IPS-15b (cell line): ENCODE measurements around the gene WDR83.
"Not testable (repeated sequence)": the region's sequence is repeated elsewhere in the genome, so short reads cannot be mapped to it uniquely, and the experiment has no call there.

Experiments
- H3K27me3 ChIP-seq: one replicate; pipeline ENCODE4 v1.6.1; 2013; ENCODE audit warnings: low read length; ENCODE audit not compliant: control insufficient read depth, insufficient read depth
- H3K36me3 ChIP-seq: one replicate; pipeline ENCODE4 v1.6.1; 2013; ENCODE audit warnings: low read length; ENCODE audit not compliant: control insufficient read depth, insufficient read depth
- H3K4me1 ChIP-seq: one replicate; pipeline ENCODE4 v1.6.1; 2013; ENCODE audit warnings: mild to moderate bottlenecking, low read length; ENCODE audit not compliant: control insufficient read depth, insufficient read depth
- H3K4me3 ChIP-seq: one replicate; pipeline ENCODE4 v1.5.1; 2013; ENCODE audit warnings: low read depth, low read length
- H3K9ac ChIP-seq: one replicate; pipeline ENCODE4 v1.6.1; 2013; ENCODE audit warnings: low read depth, mild to moderate bottlenecking, low read length
- H3K9me3 ChIP-seq: one replicate; pipeline ENCODE4 v1.6.1; 2013; ENCODE audit warnings: mild to moderate bottlenecking, low read length; ENCODE audit not compliant: control insufficient read depth, insufficient read depth

WDR83 gene

GRCh38 chr19:12666265-12667048, at the start of gene WDR83, which contains the start of gene MAN2B1:
Gene WDR83 (plus strand): TSS chr19:12666807. CDS start chr19:12669791, 2,984 bp downstream.
Gene MAN2B1 (minus strand): TSS chr19:12666742. CDS start chr19:12666701, 41 bp downstream.
- peak within 1 kb of the TSS; percentile 83 for H3K4me3 ChIP-seq
- H3K4me1 ChIP-seq: peaks cover 4% of the 10 kb centered on the region
- no peaks in the 10 kb centered on the region for H3K27me3 ChIP-seq
- H3K9me3 ChIP-seq: no peaks in the 10 kb centered on the region
- peak within 1 kb of the TSS; percentile 67 for H3K9ac ChIP-seq
- H3K36me3 ChIP-seq: peaks cover 12% of the 10 kb centered on the region

GRCh38 chr19:12617646-12618045, 49.0 kb upstream of the WDR83 start:
- Histone ChIP-seq H3K9ac (no peak overlapping the region), H3K9me3 (no peaks in the 10 kb centered on the region), H3K36me3 (peaks cover 10% of the 10 kb centered on the region), H3K4me3 (no peak overlapping the region), H3K4me1 (no peaks in the 10 kb centered on the region), H3K27me3 (no peaks in the 10 kb centered on the region)

- not testable (repeated sequence) for H3K4me1 ChIP-seq, H3K9me3 ChIP-seq, H3K9ac ChIP-seq, H3K27me3 ChIP-seq, H3K4me3 ChIP-seq
- H3K36me3 ChIP-seq: peaks cover 16% of the 10 kb centered on the region
Observed at GRCh38 chr19:12621253-12622024, 45.2 kb upstream of the WDR83 start.

- no peak overlapping the region for H3K4me3 ChIP-seq
- peaks cover 33% of the 10 kb centered on the region for H3K36me3 ChIP-seq
Observed at GRCh38 chr19:12623361-12624031, 43.1 kb upstream of the WDR83 start.

GRCh38 chr19:12626958-12627357, 39.6 kb upstream of the WDR83 start:
- H3K4me1 ChIP-seq: no peaks in the 10 kb centered on the region
- peaks cover 42% of the 10 kb centered on the region for H3K36me3 ChIP-seq
- H3K4me3 ChIP-seq: no peak overlapping the region
- no peaks in the 10 kb centered on the region for H3K27me3 ChIP-seq
- peaks cover 17% of the 10 kb centered on the region for H3K9me3 ChIP-seq
- no peak overlapping the region for H3K9ac ChIP-seq

More at GRCh38 chr19:12623361-12624031, 43.1 kb upstream of the WDR83 start:
- Histone ChIP-seq H3K9me3 (peaks cover 8% of the 10 kb centered on the region), H3K4me1 (no peaks in the 10 kb centered on the region), H3K9ac (no peak overlapping the region), H3K27me3 (no peaks in the 10 kb centered on the region)

GRCh38 chr19:12628040-12629022, 38.3 kb upstream of the WDR83 start:
- H3K36me3 ChIP-seq: peaks cover 42% of the 10 kb centered on the region
- H3K27me3 ChIP-seq: no peaks in the 10 kb centered on the region
- peaks cover 17% of the 10 kb centered on the region for H3K9me3 ChIP-seq

GRCh38 chr19:12629215-12629614, 37.4 kb upstream of the WDR83 start:
- H3K9me3 ChIP-seq: peaks cover 17% of the 10 kb centered on the region
- H3K36me3 ChIP-seq: peaks cover 36% of the 10 kb centered on the region
- H3K27me3 ChIP-seq: no peaks in the 10 kb centered on the region
- no peak overlapping the region for H3K9ac ChIP-seq
- H3K4me3 ChIP-seq: no peak overlapping the region
- H3K4me1 ChIP-seq: no peaks in the 10 kb centered on the region

More at GRCh38 chr19:12628040-12629022, 38.3 kb upstream of the WDR83 start:
- Histone ChIP-seq H3K9ac (no peak overlapping the region), H3K4me3 (no peak overlapping the region), H3K4me1 (no peaks in the 10 kb centered on the region)

GRCh38 chr19:12636631-12637030, 30.0 kb upstream of the WDR83 start:
- no peaks in the 10 kb centered on the region for H3K4me1 ChIP-seq
- no peaks in the 10 kb centered on the region for H3K9me3 ChIP-seq
- no peak overlapping the region for H3K4me3 ChIP-seq
- no peaks in the 10 kb centered on the region for H3K27me3 ChIP-seq
- H3K36me3 ChIP-seq: no peaks in the 10 kb centered on the region
- no peak overlapping the region for H3K9ac ChIP-seq

- Histone ChIP-seq H3K4me1 (no peaks in the 10 kb centered on the region), H3K9me3 (no peaks in the 10 kb centered on the region), H3K27me3 (no peaks in the 10 kb centered on the region), H3K36me3 (no peaks in the 10 kb centered on the region), H3K9ac (no peak overlapping the region), H3K4me3 (no peak overlapping the region)
Observed at GRCh38 chr19:12638611-12639182, 27.9 kb upstream of the WDR83 start.

- peak overlapping the region; percentile 47 for H3K9ac ChIP-seq
Observed at GRCh38 chr19:12639901-12640613, 26.6 kb upstream of the WDR83 start.

More at GRCh38 chr19:12639901-12640613, 26.6 kb upstream of the WDR83 start:
- H3K4me3 ChIP-seq: peak overlapping the region; percentile 60
- H3K9me3 ChIP-seq: no peaks in the 10 kb centered on the region
- peaks cover 5% of the 10 kb centered on the region for H3K36me3 ChIP-seq
- no peaks in the 10 kb centered on the region for H3K4me1 ChIP-seq
- no peaks in the 10 kb centered on the region for H3K27me3 ChIP-seq
